Activated T-helper 1 cell treated with Interleukin-2 at 50 U/mL for 16 hours (primary cell): ENCODE data around the gene CD6.

ENCODE experiments used
- DNase-seq: peaks from one replicate; pipeline ENCODE4 v3.0.0-alpha.2; 2020; ENCODE audit warnings: low read depth

Gene CD6

DNA sequence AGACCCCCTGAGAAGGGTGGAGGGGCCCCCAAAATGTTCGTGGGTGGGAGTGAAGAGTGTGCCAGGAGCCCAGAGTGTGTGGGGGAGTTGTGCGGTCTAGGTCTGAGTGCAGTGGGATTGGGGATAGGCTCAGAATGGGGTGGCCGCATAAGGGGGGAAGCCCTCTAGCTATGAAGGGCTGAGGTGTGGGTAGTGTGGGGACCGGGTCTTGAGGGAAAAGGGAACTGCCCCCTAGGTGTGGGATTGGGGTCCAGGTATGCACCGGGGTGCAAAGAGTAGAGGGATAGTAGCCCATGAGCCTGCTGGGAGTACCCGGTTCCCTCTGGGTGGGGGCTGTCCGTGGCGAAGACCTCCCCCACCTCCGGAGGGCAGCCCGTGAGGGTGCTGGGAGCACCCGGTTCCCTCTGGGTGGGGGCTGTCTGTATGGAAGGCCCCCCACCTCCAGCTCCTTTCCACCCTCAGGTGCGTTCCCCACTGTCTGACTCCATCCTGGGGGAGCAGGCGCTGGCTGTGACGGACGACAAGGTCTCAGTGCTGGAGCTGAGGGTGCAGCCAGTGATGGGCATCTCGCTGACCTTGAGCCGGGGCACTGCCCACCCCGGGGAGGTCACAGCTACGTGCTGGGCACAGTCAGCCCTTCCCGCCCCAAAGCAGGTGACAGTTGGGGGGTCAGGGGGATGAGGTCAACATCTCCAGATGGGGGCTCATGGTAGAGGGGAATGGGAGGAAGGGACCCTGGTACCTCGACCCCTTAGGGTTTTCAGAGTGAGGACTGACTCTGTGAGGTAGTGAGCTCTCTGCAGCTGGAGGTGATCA, 36.5 kb upstream of the CD6 start:
- no peak for DNase-seq

DNA sequence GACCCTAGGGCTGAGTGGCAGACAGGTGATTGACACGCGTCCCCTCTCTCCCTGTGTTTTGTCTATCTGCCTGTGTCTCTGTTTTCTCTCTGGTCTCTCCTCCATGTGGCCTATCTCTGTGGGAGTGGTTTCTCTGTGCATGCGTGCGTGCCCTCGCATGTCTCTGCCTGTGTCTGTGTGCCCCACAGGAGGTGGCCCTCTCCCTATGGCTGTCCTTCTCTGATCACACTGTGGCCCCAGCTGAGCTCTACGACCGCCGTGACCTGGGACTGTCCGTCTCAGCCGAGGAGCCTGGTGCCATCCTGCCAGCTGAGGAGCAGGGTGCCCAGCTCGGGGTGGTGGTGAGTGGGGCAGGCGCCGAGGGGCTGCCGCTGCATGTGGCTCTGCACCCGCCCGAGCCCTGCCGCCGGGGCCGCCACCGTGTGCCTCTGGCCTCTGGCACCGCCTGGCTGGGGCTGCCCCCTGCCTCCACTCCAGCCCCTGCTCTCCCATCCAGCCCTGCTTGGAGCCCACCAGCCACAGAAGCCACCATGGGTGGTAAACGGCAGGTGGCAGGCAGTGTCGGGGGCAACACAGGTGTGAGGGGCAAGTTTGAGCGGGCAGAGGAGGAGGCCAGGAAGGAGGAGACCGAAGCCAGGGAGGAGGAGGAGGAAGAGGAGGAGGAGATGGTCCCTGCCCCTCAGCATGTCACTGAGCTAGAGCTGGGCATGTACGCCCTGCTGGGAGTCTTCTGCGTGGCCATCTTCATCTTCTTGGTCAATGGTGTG, 35.6 kb upstream of the CD6 start:
- no peak for DNase-seq

DNA sequence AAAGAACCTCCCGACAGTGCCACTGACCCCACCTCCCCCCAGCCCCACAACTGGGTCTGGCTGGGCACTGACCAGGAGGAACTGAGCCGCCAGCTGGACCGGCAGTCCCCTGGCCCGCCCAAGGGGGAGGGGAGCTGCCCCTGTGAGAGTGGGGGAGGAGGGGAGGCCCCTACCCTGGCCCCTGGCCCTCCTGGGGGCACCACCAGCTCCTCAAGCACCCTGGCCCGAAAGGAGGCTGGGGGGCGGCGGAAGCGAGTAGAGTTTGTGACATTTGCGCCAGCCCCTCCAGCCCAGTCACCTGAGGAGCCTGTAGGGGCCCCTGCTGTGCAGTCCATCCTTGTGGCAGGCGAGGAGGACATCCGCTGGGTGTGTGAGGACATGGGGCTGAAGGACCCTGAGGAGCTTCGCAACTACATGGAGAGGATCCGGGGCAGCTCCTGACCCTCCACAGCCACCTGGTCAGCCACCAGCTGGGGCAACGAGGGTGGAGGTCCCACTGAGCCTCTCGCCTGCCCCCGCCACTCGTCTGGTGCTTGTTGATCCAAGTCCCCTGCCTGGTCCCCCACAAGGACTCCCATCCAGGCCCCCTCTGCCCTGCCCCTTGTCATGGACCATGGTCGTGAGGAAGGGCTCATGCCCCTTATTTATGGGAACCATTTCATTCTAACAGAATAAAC, 34.9 kb upstream of the CD6 start:
- DNase-seq: no peak

DNA sequence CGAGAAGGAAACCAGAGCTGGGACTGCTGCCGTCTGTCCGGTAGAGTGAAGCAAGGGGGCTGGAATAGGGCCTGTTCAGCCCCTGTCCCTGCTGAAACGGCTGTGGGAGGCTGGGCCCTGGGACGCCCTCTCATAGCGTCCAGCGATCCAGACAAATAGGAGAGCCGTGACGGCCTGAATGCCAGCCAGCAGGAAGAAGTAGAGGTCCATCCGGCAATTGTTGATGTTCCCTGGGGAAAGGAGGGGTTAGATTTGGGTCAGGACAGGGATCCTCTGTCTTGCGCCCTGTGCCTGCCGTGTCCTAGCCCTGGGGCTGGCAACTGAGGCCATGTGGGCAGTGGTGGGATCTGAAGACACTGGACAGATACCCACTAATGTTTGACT, 34.3 kb upstream of the CD6 start:
- no peak for DNase-seq

DNA sequence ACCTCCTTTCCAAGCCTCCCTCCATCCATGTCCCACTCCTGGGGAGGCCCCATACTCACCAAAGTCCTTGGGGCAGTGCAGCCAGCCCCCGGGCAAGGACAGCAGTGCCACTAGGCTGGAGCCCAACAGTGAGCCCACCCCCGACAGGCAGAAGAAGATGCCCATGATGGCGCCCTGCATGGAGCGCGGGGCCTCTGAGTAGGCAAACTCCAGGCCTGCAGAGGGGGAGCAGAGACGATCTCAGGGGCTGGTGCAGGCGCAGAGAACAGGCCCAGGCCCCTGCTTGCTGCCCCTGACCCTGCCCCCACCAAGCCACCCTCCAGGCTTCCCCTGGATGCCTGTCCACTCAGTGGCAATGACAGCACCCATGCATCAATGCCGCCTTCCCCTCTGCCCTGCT, 33.7 kb upstream of the CD6 start:
- no peak for DNase-seq

DNA sequence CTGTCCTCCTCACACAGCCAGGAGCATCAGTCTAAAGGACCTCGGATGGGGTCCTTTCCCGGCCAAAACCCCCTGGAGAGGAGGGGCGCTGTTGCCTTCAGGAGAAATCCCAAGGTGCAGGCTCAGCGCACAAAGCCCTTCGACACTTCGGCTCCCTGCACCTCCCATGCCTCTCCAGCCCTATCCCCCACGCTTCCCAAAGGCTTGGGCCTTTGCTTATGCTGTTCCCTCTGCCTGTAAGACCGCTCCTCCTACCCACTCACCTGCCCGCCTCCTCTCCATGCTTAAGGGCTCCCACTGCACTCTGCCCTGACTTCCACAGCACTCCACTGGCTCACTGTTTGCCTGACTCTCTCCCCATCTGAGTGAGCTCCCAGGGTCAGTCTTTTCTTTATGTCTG, 33.0 kb upstream of the CD6 start:
- no peak for DNase-seq

DNA sequence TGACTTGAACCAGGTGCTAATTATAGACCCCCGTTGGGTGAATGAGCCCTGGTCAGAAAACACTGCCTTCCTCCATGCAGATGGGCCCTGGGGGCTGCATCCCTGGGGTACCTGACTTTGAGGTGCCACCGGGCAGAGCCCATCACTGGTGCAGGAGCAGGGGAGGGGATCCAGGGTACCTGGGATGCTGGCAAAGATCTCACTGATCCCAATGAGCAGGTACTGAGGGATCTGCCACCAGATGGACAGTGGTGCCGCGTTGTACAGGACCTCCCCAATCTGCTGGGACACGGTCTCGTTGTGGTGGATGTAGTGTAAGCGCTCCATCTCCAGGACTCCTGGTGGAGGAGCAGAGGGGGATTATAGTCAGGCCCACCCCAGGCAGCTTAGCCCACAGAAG, 32.2 kb upstream of the CD6 start:
- no peak for DNase-seq

DNA sequence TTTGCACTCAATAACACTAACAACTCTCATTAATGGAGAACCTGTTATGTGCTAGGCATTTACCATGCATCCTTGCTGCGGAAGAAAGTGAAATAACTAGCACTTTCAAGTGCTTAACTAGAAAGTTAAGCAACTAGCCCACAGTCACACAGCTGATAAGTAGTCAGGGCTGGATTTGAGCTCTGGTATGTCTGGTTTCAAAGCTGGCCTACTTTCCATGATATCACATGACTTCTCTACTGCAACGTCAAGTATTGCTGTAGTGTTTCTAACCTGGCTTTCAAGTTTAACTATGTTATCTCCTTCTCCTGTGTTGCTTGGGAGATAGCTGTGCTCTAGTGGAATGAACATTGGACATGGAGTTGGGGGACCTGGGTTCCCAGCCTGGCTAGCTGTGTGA, 31.6 kb upstream of the CD6 start:
- DNase-seq: no peak

DNA sequence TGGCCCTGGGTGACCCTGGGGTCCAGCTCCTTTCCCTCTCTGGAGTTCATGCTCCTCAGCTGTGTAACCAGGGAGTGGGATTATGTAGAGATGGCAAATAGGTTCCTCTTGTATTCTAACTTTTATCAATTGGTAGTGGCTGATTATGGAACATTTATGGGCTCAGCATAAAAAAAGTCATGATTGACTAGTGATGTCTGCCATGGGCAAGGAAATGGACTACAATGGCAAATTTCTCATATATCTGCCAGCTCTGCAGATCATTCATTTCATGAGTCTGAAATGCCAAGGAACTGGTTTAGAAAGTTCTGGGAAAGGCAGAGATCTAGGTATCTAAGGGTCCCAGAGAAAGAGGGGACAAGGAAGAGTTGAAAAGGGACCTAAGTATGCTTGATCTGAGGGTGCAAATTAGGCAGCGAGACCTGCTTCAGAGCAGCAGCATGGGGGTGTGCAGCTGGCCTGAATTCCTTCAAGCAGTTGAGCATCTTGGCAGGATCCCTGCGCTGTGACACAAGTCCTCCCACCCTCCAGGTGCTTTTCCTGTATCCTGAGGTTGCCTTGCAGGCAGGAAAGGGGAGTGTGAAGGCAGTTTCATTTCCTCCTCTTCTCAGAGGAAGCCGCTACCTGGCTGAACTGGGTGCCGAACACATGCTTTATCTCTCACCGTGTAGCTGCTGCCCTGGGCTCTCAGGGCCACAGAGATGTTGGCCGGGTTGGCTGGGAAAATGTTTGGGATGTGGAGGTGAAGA, 29.9 kb upstream of the CD6 start:
- no peak for DNase-seq

DNA sequence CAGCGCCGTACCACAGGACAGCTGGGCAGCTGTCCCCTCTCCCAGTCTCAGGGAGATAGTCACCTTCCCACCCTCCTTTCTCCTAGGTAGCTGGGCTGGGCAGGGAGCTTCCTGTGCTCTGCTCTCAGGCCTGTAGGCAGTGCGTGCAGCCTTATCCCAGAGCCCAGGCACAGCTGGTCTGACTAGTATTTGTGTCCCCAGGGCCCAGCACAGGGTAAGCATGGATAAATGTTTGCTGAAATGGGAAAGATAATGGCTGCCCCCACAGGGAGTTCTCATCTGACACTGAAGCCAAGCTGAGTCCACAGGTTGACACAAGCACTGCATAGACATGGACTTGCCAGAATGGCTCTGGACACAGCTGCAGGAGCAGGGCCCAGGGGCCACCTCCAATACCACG, 29.3 kb upstream of the CD6 start:
- DNase-seq: no peak

DNA sequence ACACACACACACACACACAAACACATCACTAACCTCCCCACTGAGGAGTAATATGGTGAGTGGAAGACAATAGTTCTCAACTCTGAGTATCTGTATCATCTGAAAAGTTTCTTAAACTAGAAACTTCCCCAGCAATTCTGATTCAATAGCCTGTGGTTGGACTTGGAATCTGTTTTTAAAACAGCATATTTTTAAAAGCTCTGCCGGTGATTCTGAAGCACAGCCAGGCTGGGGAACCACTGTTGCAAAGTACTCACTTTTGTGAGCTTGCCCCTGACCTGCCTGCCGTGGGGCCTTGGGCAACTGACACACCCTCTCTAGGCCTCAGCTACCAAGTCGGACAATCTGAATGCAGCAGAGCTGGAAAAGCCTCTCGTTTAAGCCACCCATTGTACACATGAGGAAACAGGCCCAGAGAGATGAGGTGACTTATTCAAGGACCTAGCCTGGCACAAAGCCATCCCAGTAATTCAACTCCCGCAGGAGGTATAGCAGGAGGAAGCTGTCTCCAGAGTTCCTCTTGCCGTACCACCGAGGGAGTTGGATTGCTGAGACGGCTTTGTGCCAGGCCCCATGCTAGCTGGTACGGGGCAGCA, 28.4 kb upstream of the CD6 start:
- DNase-seq: no peak

DNA sequence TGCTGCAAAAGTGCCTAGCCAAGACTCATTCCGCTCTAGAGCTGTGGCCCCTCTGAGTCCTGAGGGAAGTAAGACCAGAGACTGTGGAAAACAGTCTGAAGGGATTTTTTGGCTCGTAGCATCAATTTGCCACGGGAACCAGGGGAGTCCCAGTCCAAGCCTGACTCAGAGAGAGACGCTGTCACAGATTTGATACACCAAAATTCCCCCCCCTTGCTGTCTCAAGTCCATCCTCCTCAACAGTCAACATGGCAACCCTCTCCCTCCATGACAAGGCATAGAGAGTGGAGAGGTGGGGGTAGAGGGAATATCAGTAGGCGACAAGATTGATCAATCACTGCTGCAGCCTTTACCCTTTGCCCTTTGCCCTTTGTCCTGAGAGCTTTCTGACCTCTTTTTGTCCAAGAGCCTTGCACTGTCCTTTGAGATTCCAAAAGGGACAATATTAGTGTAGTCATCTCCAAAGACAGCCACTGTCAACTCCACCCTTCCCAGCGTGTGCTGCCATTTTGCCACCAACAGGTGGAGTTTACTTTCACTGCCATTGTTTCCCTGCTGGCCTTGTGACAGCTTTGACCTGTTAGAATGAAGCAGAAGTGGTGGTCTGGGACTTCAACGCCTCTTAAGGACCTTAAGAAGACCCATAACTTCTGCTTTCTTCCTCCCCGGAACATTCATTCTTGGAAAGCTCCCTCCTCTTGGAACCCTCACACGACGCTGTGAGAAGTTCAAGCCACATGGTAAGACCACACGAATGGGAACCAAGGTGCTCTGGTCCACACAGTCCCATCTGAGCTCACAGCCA, 26.8 kb upstream of the CD6 start:
- no peak for DNase-seq

DNA sequence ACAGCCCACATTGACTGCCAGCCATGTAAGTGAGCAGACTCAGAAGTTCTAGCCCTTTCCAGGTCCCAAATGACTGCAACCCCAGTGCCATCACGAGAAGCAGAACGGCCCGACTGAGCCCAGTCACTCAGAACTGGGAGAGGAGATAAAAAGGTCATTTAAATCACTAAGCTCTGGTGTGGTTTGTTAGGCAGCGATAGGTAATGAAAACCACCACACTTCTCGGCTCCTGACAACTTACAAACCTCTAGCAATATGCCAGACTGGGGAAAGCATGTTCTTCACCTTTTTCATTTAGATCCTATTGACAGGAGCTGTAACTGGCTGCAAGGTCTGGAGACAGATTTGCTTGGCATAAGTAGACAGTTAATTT, 26.2 kb upstream of the CD6 start:
- no peak for DNase-seq

DNA sequence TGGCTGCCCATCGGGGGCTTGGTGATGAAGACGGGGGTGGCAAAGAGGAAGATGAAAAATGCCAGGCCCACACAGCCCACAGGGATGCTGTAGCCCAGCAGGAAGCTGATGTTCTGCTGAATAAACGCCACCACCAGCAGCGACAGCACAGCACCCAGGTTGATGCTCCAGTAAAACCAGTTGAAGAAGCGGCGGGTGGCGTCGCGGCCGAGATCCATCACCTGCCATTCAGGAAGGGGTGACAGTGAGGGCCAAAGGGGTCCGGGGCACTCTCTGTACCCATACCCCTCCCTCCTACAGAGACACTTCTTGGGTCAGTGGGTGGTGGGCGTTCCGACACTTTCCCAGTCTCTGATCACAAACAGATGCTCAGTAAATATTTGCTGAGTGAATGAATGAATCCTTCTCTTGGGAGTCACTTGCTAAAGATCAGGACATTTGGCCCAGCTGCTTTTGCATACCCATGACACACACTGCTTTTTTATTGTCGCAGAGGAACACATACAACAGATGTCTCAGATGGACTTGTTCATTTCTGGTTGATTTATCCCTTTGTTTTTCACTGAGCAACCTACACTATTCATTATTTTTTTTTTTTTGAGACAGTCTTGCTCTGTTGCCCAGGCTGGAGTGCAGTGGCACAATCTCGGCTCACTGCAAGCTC, 24.7 kb upstream of the CD6 start:
- DNase-seq: no peak

DNA sequence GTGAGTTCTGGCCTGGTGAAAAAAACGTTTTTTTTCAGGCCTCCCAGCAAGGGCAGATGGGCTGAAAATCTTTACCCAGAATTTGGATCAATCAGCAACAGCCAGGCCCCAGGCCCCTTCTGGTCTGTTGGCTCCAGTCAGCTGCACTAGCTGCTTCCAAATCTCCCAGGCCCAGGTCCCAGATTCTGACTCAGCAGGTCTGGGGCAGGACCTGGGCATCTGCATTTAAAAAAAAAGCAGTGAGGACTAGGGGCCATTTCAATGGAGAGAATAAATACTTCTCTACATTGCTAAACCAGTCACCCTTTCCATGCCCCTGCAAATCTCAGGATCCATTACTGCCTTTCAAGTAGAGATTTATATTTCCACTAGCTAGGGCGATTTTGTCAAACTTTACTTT, 23.8 kb upstream of the CD6 start:
- DNase-seq: no peak

DNA sequence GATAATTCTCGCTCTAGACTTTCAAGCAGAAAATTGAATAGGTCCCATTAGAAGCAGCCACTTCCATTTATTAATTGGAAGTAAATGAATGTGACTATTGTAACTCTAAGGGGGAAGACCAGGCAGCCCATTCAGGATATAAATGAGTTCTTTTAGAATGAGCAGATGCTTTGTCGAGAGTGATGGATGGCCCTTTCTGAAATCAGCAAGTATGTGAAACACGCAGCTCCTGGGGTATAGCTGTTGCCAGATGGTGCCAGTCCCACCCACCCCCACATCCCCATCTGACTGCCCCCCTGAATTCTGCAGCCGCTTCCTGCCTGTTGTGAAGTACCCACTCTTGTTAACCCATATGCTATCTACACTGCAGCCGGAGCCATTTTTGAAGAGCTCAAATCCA, 23.2 kb upstream of the CD6 start:
- no peak for DNase-seq

DNA sequence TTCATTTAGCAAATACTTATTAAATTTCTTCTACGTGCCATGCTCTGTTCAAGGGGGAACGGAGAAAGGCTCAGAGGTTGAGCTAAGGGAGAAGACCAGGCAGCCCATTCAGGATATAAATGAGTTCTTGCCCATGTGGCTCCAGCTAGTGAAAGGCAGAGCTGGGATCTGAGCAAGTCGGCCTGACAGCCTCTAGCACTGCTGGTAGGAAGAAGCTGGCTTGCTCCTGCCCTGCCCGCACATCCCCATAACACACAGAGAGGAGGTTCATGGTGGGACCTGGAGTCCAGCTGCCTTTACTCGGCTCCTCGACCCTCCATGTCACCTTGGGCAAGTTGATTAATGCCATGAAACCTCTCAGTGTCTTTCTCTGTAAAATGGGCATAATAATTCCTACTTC, 21.5 kb upstream of the CD6 start:
- no peak for DNase-seq

DNA sequence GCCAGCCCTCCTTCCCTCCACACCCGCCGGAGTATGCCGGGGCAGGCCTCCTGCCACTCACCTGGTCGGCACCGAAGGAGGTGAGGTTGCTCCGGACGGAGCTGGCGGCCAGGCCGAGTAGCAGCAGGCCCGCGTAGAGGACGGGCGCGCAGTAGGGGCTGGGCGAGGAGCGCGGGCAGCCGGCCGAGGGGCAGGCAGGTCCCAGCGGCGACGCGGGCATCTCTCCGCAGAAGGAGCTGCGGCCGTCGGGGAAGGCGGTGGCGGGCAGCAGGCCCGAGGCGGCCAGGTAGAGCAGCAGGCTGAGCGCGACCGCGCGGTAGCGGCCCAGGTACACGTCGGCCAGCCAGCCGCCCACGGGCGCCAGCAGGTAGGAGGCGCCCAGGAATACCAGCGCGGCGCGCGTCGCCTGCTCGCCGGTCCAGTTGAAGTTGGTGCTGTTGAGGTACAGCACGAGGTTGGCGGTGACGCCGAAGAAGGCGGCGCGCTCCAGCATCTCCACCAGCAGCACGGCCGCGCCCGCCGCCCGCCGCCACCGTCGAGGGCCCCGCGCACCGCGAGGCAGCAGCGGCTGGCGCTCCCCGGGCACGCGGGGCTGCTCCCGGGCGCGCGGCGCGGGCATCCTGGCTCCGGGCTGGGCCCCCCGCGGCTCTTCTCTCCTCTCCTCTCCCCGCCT, 20.4 kb upstream of the CD6 start:
- DNase-seq: no peak

DNA sequence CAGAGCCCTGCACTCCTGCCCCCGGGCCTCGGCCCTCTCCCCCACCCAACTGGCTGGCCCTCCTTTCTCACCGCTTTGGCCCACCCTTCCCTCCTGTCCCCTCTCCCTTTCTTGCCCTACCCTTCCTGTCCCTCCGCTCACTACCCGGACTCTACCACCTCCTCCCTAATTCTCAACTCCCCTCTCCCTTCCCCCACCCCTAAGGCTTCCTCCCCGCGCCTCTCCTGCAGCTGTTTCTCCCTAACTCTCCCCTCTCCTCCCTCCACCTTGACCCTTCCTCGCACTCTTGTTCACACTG, 19.9 kb upstream of the CD6 start:
- no peak for DNase-seq
